DLD1 (cell line): ENCODE measurements around the gene UBE2E1.
"Not testable (repeated sequence)": the region's sequence is repeated elsewhere in the genome, so short reads cannot be mapped to it uniquely, and the experiment has no call there.

Experiments
- in situ Hi-C: cut with HindIII; loops from 2 replicates; pipeline ENCODE4 v1.10.0; 2017; ENCODE audit warnings: low sequenced_read_pairs

UBE2E1 gene

DNA sequence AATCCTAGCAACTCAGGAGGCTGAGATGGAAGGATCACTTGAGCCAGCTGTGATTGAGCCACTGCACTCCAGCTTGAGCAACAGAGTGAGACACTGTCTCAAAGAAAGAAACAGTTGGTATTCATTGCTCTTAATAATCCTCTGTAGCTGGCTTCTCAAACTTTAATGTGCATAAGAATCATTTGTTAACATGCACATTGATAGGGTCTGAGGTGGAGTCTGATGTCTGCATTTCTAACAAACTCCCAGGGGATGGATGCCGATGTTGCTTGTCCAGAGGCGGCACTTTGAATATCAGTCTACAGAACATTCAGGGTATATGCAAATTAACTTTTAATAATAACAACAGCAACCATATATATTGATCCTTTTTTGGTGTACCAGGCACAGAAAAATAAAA is 71.2 kb downstream of the UBE2E1 start:
- in situ Hi-C loops: no loop called here

DNA sequence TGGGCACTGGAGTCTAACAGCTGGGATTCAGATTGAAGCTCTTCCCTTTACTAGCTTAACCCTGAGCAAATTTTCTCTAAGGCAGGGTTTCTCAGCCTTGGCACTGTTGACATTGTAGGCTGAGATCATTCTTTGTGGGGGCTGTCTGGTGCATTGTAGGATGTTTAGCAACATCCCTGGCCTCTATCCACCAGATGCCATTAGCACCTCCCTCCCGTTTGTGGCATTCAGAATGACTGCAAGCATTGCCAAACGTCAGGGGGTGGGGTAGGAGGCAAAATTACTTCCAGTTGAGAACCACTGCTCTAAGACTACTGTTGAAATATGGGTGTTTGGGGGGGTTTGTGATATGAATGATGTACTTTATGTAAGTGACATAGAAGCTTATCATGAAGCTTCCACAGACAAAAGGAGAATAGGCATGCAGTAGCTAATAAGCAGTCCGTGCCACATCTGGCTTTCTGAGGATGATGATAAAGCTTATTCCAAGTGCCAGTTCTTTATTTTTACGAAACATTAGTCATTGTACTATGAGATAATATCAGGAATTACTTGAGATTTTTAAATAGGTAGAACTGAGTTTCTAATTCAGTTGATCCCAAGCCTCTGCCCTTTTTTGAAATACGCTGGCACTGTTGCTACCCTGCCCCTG is 71.7 kb downstream of the UBE2E1 start:
- in situ Hi-C loops: no loop called here

DNA sequence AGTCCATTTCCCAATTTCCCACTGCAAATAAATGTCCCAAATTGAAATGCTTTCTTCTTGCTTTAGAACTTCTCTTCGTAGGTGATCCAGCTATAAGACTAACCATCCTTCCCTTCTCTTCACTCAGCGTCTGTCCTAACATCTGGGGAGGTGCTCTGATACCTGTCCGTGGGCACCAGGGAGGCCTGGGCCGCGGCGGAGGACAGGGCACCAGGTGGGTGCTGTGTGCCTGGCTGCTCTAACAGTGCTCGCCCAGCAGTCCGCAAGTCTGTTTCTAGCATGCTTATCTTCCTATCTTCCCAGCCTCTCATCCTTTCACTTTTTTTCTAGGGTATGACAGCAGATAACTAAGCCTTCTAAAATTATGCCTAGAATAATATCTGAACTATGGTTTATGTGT is 73.7 kb downstream of the UBE2E1 start:
- in situ Hi-C loops: no loop called here

DNA sequence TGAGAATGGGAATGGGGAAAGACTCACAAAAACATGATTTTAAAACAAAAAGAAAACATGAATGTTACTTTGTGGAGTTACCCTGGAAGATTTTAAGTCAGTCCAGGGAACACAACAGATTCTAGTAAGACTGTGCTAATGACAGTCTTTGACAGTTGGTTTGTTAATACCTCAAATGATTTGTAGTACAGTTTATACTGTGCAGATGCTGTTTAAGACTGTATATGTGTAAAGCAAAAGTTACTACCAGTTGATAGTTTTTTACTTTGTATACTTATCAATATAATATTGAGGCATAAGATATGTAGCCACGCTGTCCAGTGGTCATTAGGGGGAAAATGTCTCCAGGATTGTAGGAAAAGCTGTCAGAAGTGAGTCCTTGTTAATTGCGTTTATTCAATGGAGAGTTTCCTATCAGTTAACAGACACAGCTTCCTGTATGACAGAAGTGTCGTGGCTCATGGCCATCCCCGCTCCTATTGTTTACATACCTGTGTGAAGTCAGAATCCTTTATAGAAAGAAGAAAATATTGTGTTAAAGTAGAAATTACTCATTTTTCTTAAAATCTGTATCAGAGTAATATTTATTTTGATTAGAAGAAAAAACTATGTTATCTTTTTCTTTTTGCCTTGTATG is 75.1 kb downstream of the UBE2E1 start:
- in situ Hi-C loops: no loop called here

DNA sequence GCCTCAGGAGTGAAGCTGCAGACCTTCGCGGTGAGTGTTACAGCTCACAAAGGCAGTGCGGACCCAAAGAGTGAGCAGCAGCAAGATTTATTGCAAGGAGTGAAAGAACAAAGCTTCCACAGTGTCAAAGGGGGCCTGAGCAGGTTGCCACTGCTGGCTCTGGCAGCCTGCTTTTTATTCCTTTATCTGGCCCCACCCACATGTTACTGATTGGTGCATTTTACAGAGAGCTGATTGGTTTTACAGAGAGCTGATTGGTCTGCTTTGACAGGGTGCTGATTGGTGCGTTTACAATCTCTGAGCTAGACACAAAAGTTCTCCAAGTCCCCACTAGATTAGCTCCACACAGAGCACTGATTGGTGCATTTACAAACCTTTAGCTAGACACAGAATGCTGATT is 76.2 kb downstream of the UBE2E1 start:
- in situ Hi-C loops: not testable (repeated sequence)

DNA sequence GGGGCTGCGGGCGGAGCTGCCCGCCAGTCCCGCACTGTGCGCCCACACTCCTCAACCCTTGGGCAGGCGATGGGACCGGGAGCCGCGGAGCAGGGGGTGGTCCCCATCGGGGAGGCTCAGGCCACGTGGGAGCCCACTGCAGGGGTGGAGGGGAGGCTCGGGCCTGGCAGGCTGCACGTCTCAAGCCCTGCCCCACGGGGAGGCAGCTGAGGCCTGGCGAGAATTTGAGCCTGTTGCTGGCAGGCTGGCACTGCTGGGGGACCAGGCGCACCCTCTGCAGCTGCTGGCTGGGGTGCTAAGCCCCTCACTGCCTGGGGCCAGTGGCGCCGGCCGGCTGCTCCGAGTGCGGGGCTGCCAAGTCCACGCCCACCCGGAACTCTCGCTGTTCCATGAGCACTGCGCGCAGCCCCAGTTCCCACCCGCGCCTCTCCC is 76.7 kb downstream of the UBE2E1 start:
- in situ Hi-C loops: no loop called here

DNA sequence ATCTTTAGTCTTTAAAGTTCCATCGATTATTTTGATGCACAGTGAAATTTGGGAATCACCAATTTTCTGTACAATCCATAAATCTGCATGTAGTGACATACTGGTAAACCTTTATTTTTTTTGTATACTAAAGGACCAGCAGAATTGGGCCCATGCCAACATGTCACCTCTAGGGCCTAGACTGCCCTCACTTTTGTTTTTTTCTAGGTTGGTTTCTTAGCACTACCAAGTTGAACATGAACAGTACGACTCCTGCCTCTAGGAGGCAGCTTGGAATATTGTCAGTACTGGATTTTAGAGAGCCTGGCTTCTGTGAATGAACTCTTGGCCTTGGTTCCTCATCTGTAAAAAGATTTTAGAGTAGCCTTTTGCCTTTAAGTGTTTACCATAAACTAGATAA is 78.7 kb downstream of the UBE2E1 start:
- in situ Hi-C loops: no loop called here

DNA sequence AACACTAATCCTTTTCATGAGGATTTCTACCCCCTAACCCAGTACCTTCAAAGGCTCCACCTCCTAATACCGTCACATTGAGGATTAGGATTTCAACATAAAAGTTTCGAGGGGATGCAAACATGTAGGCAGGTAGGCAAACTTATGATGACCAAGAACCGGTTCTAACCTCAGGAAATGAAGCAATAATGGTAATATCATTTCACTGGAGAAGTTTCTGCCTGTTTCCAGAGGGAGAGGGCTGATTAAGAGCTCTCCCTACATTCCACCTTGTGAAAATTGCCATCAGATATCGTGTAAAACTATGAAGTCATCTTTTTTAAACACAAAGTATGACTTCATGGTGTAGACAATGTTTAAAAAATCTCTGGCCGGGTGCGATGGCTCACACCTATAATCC is 79.5 kb downstream of the UBE2E1 start:
- in situ Hi-C loops: no loop called here

DNA sequence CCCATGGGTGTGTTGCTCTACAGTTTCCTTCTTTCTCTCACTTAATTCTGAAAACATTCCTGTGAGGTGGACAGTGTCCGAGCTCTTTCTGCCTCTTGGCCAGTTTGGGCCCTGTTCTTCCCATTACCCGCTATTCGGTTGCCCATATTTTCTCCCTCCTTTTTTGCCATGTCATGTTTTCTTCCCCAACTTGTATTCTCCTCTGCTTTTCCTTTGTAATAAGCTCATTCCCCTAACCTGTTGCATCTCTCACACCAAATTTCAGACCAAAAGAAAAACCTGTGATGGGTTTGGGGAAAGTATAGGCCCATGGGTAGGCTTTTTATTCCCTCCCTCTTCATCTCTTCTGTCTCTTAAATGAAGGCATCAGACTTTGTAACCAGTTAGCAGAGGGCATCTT is 80.6 kb downstream of the UBE2E1 start:
- in situ Hi-C loops: no loop called here

DNA sequence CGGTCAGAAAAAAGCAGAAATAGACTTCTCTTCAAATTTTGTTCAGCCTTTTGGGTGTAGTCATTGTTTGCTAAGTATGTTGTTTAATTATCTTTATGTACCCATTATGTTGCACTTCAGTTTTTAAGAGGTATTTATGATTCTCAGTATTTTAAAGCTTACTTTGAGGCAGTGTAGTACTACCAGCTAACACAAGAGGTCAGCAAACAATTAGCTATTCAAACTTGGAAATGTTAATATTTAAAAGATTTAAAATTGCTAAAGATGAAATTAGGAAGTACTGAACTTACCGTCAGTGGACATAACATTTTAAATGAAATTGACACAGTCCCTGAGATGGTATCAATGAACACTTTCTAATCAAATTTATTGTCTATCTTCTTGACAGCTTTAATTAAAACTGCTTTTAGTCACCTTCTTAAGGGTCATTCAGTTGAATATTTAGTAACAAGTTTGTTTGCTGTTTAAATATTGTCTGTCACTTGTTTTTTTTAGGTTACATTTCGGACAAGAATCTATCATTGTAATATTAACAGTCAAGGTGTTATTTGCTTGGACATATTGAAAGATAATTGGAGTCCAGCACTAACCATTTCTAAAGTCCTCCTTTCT is 83.0 kb downstream of the UBE2E1 start:
- in situ Hi-C loops: no loop called here

DNA sequence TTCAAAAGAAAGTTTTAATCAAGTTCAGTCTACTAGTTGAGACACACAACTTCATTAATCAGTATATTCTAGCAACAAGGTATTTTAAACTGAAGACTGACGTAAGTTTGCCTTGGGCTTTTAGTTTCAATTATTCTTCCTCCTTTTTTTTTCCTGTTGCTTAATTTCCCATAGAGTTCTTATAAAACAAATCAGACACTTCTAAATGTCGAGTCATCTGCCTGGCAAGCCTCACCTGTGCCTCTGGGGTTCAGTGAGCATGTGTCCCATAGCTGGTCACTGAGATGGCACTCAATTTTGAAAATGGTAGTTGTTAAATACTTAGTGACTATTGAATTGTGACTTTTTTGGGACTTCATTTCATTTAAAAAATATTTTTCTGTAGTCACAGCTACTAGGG is 83.6 kb downstream of the UBE2E1 start:
- in situ Hi-C loops: no loop called here

DNA sequence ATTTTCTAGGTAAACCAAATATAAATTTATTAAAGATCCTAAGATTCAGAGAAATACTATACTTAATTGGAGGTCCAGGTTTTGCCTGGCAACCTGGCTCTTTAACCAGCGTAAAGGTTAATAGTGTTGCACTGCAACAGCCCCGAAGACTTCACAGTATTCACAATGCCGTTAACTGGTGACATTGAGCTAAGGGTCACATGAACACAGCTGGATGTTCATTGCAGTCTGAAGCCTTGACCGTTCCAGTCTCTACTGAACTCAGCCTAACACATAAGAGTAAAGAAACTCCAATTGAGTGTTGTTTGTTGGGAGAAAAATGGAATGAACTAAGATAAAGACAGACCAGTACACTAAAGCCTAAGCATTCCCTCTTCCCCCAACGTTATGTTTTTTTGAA is 84.2 kb downstream of the UBE2E1 start:
- in situ Hi-C loops: no loop called here

DNA sequence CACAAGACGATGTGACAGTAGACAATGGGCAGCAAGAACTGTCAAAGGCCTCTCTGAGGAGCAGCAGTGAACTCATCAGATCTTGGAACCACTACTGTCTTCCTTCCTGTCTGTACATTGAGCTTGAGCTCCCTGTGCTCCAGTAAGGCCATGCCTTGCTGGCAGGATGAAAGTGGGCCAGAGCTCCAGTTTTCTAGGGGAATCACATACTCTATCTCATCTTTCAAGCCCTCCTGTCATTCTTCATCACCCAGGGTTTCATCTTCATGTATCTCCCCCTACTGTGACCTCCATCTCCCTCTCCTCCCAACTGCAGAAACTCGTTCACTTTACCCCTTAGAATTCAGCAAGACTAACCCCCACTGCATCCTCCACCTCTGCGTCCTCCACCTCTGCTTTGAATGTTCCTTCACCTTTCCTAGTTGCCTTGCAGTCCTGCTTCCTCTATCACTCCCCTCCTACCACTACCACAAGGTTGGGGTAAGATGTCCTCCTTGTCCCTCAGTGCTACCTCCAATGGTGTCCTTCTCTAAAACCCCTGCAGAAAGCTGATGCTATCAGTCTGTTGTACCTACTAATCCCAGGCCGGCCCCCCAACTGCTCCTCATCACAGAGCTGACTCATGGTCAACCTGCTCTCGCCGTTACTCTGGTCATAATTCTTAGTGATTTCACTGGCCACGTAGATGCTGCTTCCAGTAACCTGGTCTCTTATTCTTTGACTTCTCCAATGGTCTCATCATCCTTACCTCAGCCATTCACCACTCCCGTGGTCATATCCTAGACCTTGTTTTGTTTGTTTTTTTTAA is 88.7 kb downstream of the UBE2E1 start:
- in situ Hi-C loops: no loop called here

DNA sequence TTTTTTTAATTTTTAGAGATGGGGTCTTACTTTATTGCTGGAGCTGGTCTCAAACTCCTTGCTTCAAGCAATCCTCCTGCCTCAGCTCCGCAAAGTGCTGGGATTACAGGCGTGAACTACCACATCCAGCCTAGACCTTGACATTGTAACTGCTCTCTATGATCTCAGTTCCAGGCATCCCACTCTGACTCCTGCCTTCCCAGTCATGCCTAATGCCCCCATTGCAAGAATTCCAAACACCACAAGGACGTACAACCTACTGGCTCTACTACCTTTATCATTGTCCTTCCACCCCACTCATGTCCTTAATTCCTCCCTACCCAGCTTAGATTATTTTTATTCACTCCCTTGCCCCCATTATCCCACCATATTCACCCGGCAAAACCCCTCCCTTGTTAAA is 89.4 kb downstream of the UBE2E1 start:
- in situ Hi-C loops: no loop called here

DNA sequence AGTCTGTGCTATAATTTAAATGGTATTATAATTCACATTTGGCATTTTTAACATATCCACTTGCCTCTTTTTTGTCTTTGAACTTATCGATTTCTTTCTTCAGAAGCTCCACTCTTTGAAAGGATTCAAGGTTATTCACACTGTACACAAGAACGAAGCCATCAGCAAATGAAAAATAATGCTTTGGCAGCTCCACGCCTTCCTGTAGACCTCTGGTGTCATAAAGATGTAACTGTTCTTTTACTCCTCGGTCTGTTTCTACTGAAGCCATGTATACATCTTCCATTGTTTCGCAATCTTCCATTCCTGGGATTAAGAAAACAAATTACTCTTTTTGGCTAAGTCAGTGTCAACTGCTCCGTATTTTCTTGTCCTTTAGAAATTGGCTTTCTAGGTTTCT is 95.0 kb downstream of the UBE2E1 start:
- in situ Hi-C loops: no loop called here

DNA sequence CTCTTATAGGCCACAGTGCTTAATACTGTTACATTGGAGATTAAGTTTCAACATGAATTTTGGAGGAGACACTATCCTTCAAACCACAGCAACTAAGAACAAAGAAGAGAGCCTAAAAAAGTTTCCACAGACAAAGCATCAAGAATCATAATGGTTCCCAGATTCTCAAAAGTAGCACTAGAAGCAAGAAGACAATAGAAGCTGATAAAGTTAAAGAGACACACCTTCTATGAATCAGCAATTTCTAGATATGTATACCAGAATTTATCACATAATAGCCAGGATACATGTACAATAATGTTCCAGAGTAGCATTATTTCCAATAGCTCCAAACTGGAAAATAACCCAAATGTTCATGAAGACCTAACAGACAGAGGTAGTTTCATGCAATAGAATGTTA is 98.8 kb downstream of the UBE2E1 start:
- in situ Hi-C loops: no loop called here

DNA sequence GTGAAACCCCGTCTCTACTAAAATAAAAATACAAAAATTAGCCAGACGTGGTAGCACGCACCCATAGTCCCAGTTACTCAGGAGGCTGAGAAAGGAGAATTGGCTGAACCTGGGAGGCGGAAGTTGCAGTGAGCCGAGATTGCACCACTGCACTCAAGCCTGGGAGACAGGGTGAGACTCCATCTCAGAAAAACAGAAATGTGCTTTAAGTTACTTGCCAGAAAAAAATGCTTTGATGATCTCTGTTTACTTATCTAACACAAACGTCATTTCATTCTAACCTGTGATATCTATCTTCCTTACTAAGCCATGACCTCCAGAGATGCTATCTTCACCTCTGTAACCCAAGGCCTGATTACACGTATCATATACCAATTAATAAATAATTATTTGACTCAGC is 103.6 kb downstream of the UBE2E1 start:
- in situ Hi-C loops: no loop called here

DNA sequence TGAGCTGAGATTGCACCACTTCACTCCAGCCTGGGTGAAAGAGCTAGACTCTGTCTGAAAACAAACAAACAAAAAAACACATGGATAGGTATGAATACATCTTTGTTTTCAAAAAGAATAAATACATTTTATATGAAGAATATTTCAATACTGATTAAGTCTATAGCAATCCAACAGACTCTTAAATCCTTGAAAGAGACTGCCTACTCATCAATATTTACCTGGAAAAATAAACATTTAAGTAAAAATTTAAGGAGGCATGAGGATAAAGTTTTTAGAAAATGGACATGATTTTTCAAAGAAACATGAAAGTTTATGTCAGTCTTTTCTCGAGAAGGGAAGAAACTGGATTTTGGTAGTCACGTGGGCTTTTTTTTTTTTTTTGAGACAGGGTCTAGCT is 105.6 kb downstream of the UBE2E1 start:
- in situ Hi-C loops: no loop called here

DNA sequence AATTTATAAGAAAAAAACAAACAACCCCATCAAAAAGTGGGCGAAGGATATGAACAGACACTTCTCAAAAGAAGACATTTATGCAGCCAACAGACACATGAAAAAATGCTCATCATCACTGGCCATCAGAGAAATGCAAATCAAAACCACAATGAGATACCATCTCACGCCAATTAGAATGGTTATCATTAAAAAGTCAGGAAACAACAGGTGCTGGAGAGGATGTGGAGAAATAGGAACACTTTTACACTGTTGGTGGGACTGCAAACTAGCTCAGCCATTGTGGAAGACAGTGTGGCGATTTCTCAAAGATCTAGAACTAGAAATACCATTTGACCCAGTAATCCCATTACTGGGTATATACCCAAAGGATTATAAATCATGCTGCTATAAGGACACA is 106.6 kb downstream of the UBE2E1 start:
- in situ Hi-C loops: not testable (repeated sequence)

DNA sequence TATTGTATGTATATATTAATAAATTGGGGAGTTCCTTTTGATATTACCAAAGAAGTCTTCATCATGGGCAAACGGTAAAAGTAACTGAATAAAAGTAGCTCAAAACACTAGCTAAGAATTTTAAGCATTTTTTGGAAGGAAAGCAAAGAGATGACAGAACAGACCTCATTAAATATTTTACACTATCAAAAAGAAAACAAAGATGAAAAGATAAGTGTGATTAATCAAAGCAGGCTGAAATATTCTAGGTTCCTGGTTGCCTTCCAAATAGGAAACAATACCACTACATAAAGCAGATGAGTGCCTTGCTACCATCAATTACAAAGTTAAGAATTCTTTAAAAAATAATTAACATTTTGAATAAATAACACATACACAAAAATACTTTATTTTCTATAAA is 107.4 kb downstream of the UBE2E1 start:
- in situ Hi-C loops: no loop called here

DNA sequence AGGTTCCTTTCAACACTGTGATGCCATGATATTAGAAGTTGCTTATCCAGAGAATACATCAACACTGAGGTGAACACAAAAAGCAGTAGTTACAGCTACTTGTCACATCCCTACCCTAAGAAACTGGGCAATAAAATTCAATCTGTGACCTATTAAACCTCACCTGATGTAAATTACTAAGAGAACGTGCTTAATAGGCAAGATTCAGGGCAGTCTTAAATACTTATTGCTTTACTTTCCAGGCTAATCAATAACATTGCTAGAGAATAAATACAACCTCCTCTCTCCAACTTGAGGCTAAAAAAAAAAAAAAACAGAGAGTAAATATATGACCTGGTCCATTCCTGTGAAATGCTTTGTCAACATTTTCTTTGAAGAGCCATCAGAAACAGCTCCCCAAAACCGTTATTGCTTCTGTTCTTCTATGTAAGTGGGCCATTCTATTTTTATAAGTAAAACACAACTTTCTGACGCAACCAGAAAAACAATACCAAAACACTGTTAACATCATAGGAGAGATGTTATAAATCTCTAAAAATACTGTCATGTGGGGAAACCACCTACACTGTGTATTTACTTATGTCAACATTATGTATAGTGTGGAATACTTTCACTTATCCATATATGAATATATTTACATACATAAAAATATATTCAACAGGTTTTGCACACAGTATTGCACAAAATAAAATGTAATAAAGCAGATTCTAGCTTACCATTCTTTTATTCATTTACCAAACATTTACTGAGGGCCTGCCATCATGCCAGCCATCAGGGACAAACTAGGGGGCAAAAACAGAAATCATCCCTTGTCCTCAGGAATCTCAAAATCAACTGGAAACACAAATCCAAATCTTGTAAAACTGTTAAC is 108.4 kb downstream of the UBE2E1 start:
- in situ Hi-C loops: no loop called here
